ENCODE data around the gene ANKLE1.

The ANKLE1 gene

GRCh38 chr19:17281391-17282304, at the start of gene ANKLE1:
Gene ANKLE1 (plus strand): TSS chr19:17281901. CDS start chr19:17281921, 20 bp downstream.
- peak in 1 of 2 experiments; percentile 55 for DNase-seq

GRCh38 chr19:17232258-17232657, 49.4 kb upstream of the ANKLE1 start:
- no peak for DNase-seq

GRCh38 chr19:17234911-17235299, 46.8 kb upstream of the ANKLE1 start:
- DNase-seq: peak; percentile 32 to 54

DNA sequence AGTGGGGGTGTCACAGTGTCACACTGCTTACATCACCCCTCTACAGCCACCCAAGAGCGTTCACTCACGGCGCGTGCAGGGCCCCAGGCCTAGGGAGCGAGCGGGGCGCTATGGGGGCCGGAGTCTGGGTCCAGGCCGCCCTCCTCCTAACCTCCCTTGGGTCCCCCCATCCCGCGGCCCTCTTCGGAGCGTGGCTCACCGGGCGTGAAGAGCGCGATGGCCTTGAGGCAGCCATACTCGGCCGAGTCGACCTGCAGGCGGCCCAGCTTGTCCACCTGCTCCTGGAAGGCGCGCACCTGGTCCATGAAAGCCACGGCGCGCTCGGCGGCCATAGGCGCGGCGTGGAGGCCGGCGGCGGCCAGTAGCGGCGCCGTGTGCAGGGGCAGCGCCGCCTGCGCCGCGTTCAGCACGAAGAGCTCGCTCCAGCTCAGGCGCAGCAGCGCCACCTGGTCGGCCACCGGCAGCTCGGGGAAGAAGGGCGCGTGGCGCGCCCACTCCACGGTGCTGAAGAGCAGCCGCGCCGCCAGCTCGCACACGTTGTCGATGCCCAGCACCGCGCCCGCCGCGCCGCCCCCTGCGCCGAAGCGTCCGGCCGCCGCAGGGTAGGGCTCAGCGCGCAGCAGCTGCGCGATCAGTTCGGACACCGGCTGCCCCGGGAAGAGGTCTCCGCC, 46.3 kb upstream of the ANKLE1 start:
- peak in 1 of 2 experiments; percentile 63 for DNase-seq

GRCh38 chr19:17235971-17236777, 45.5 kb upstream of the ANKLE1 start:
- DNase-seq: peak; percentile 12 to 63

DNA sequence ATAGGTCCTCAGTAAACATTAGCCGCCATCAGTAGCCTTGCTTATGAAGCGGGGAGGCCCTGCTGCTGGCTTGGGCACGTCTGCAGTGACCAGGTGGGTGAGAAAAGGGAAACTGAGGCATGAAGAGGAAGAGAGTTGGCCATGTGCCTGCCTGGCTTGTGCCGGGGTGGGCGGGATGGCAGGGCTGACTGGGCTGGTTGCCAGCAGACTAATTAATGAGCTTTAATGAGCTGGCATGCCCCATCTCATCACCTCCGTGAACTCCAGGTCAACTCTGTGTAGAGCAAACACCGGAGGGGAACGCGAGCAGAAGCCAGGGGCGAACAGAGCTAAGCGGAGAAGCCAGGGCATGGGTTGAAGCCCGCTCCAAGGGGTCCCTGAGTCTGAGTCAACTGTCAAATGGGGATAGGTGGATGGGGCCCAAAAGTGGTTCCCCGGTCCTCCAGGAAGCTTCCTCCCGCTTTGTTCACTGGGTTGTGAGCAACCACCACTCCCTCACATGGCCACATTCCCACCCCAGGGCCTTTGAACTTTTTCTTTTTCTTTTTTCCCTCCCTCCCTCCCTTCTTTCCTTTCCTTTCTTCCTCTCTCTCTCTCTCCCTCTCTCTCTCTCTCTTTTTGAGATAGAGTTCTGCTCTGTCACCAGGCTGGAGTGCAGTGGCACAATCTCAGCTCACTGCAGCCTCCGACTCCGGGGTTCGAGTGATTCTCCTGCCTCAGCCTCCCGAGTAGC, 44.7 kb upstream of the ANKLE1 start:
- no peak for DNase-seq

DNA sequence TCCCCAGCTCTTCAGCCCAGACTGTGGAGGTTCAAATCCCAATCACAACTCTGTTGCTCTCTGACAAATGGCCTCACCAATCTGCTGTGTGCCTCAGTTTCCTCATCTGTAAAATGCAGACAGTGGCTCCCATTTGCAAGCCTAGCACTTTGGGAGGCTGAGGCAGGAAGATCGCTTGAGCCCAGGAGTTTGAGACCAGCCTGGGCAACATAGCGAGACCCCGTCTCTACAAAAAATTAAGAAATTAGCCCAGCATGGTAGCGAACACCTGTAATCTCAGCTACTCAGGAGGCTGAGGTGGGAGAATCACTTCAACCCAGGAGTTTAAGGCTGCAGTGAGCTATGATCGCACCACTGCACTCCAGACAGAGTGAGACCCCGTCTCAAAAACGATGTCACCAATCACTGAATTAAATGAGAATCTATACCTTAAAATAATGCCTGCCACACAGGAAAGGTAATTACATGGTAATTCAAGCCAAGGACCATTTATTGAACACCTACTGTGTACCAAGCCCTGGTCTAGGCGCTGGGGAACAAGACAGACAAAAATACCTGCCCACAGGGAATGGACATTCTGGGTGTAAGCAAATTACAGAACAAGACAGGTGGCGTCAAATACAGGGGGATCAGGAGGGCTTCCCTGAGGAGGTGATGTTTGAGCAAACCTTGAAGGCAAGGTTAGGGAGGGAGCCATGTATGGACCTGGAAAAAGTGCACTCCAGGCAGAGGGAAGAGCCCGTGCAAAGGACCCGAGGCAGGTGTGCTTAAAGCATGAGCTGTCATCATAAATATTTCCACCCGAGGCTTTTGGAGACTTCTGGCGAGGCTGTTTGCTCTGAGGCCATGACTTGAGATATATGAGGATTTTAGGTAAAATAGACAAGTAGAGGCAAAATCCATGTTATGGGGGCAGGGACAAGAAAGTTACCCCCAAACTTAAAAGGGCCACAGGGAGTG, 43.7 kb upstream of the ANKLE1 start:
- DNase-seq: no peak

DNA sequence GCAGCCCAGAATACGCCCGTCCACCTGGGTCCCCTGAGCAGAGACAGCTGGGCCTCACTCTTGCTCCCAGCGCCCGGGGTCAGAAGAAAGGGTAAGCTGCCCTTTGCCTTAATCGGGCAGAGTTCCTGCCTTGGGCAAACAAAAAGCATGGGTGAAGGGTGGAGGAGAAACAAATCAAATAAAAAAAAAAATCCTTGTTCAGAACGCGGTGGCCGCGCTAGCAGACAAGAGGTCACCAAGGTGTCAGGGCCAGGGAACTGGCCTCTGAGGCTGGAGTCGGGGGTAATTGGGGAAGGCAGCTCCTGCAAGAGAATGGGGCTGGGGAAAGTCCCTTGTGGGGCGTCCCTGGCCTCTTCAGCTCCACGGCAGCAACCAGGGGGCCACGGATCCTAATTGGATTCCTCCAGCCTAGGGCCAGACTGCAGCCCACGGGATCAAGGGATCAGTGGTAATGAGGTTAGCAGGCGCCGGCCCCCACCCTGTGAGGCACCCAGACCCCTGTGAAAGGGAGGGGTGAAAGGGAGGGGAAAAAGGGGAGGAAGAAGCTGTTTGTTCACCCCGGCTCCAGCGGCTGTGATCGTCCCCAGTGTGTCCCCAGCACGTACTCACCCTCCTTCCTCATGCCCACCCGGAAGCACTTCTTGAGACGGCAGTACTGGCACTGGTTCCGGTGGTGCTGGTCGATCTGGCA, 41.5 kb upstream of the ANKLE1 start:
- DNase-seq: no peak

GRCh38 chr19:17240826-17241399, 40.8 kb upstream of the ANKLE1 start:
- no peak for DNase-seq

- no peak for DNase-seq
Measured at GRCh38 chr19:17242431-17243208, 39.1 kb upstream of the ANKLE1 start.

DNA sequence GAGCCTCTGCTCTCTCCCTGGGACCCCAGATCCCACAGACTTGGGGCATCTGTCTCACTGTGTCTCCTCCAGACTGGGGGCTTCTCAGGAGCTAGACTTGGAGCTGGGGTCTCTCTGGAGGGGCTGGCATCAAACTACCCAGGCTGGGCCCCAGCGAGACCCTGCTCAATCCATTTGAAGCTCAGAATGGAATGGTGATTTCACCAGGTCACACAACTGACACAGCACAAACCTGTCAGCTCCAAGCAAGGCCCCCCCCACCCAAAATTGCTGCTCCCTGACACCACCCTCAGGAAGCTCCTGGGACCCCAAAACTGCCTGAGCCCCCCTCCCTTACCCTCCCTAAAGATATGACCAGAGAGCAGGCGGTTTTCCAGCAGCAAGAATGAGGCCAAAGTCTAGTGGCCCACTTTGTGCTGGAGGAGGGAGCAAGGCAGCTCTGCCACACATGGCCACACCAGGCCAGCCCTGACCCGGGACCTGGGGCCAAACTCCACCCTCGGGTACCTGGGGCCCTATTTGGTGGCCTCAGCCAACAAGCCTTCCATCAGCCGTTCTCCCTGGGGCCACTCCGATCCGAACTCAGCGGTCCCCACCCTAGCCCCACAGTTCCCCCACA, 38.4 kb upstream of the ANKLE1 start:
- DNase-seq: no peak

GRCh38 chr19:17243830-17244617, 37.7 kb upstream of the ANKLE1 start:
- DNase-seq: no peak

DNA sequence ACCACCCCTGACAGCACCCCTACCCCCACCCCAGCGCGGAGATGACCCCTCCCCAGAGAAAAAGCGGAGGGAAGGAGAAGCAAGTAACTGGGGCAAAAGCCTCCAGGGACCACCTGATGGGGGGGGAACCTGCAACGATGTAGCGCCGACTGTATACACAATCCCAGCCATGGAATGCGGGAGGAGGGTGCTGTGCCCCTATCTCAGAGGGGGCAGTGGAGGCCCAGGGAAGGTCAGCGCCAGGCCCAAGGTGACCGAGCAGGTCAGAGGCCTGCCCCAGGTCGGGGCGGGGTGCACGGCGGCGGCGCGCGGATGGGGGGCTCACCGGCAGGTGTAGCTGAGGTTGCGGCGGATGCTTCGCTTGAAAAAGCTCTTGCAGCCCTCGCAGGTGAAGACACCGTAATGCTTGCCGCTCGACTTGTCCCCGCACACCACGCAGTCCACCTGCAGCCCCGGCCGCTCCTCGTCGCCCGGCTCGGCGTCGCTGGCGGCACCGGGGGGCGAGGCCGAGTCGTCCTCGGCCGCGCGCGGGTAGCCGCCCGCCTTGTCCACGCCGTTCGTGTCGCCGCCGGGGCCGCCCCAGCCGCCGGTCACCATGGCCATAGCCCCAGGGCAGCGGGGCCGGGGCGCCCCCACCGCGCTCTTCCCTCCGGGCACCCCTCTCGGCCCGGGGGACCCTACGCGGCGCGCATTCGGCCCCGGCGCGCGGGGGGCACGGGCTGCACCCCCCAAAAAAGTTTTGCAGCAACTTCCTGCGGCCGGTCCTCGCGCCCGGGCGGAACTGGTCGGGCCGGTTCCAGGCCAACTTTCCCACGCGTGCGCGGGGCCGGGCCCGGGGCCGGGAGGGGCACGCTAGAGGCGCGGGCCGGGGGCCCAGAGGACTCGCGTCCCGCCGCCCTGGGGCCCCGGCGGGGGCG, 36.8 kb upstream of the ANKLE1 start:
- DNase-seq: no peak

DNA sequence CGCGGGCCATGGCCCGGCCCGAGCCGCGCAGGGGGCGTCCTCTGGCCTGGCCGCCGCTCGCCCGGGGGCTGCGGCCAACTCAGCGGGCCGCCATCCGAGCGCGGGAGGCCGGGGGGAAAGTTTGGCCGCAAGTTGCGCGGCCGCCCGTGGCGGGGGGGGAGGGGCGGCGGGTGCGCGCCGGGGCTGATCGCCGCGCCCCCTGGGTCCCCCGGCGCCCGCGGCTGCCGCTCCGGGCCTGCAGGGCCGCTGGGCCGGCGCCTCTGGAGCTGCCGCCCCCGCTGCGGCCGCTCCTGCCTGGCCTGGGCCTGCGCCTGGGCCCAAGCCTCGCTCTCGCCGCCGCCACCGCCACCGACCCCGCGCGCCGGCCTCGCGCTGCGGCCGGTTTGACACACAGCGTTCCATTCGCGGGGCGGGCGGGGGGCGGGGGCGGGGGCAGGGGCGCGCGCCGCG, 36.1 kb upstream of the ANKLE1 start, which contains the start of gene NR2F6:
Gene NR2F6 (minus strand): TSS at position 385 of the 450 bp plus-strand sequence. CDS start 699 bp downstream, outside the sequence.
- DNase-seq: no peak

- DNase-seq: no peak
Measured at GRCh38 chr19:17246681-17247425, 34.8 kb upstream of the ANKLE1 start.

Measured in NCI-H446 (cell line).